Mucosa of gallbladder (tissue), 1 donor: ENCODE data around the gene ZDHHC1. TPM values are rescaled to one million over a fixed set of nuclear protein-coding genes. Genes with fewer than 3 reads are reported as not detected.
A peak's percentile ranks its signal among the peaks of the same experiment; 100 is the strongest.

Experiments used
- DNase-seq: peaks from one replicate; pipeline ENCODE4 v3.0.0-alpha.2; 2020; ENCODE audit warnings: low spot score
- total RNA-seq: library from RNA; stranded (reverse); gene quantifications from one replicate; pipeline ENCODE4 v1.2.1, GENCODE V29; 2021
- donor health status: DM: no; HTN: no; CAD: no.

Gene ZDHHC1
- total RNA-seq, 1 donor from 2014 or later = 23.2 TPM

DNA sequence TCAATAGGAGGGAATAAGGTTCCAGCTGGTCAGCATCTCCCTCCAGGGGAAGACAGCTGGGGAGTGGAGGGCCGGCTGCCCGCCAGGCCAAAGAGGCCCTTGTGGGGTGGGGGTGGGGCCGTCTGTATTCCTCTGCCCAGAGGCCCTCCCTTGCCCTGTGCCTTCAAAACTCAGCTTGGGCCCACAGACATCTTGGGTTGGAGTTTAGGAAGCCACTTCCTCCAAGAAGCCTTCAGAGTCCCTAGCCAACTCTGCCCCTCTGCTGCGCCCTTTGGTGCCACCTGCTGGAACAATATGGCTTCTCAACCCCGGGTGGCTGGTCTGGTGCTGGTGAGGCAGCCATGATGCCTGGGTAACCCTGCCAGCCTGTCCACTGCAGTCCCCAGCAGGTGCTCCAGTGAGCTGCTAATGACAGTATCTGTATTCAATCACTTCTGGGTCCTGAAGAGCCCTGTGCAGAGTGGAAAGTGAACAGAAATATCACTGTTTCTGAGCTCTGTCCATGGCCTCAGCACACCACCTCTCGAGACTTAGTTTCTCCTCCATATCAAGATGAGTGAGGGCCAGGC lies 31.3 kb upstream of the ZDHHC1 start:
- DNase-seq = no peak

DNA sequence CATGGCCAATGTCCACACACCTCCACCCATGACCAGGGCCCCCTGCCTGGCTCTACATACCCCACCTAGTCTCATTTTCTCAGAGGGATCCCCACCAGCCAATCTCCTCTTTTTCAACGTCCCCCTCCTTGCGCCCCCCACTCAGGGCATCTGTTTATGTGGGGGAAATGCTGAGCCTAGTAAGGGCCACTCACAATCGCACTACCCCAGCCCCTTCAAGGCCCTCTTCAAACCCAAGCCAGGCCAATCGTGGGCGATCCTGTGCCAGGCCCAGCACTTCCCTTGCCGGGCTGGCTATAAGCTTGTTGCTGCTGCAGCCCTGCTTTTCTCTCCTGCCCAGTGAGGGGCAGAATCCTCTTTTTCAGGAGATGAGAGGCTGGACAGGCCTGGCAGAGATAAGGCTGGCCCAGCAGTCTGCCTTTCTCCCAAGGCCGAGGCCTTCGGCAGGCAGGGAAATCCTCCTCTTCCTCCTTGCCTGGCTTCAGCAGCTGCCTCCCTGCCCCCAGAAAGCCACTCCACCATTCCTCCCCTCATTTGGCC lies 30.8 kb upstream of the ZDHHC1 start:
- no peak for DNase-seq

GRCh38 chr16:67445913-67446907 lies 29.9 kb upstream of the ZDHHC1 start:
- no peak for DNase-seq

DNA sequence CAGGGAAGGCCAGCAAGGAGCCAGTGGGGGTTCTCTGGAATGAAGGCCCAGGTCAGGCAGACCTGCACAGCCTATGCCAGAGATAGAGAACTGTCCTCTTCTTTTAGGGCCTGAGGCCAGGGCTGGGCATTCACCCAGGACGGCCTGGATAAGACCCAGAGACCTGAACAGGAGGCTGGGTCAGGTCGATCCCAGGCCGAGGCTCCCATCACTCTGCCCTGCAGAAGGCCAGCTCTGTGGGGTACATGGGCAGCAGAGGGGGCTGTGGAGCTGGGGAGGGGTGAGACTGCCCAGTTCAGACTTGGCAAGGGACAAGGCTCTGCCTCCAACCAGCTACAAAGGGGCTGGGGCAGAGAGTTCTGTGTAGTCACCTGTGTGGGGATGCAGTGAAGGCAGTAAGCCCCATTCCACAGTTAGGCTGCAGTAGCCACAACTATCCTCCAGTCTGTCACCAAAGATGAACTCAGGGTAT lies 29.2 kb upstream of the ZDHHC1 start:
- DNase-seq = no peak

DNA sequence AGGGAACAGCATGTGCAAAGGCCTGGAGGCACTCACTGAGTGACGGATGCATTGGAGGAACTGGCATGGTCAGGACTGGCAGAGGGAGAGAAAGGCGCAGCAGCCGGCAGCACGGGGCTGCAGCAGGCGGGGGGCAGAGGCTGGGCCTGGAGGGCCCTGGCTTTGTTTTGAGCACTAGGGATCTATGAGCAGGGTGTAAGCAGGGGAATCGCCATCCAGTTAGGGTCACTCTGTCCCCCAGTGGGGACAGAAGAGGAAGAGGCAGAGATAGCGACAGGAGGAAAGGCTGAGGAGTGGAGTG lies 28.8 kb upstream of the ZDHHC1 start:
- no peak for DNase-seq

DNA sequence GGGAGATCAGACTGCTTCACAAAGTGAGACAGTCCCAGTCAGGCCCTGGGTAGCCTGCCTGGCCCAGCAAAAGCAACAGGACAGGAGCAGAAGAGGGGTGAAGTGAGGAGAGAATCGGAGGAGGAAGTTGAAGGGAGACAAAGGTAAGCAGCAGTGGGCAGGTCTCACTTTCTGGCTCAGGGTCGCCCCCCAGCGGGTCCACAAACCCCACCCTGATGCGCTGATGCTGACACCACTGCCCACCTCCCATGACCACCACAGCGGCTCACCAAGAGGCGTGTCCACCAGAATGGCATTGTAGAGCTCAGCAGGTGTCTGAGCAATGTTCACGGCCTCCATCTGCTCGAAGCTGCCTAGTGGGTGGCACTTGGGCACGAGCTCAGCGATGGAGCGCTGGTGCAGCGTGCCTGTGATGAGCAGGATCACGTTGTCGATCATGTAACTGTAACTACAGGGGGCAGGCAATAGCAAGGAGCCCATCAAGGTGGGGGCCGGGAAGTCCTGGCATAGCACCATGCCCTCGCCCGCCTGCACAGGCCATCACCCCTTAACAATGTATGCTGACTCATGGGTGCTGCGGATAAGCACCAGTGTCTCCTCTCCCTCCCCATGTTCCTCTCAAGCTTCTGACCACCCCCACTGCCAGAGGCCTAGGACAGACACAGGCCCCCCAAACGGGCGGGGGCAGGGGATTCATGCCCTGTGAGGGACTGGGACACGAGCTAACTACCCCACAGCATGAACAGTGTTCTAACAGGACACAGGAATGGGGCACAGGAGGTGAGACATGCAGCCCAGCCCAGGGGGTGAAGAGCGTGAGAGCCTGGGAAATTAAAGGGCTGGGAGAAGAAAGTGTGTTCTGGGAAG lies 28.2 kb upstream of the ZDHHC1 start:
- no peak for DNase-seq

DNA sequence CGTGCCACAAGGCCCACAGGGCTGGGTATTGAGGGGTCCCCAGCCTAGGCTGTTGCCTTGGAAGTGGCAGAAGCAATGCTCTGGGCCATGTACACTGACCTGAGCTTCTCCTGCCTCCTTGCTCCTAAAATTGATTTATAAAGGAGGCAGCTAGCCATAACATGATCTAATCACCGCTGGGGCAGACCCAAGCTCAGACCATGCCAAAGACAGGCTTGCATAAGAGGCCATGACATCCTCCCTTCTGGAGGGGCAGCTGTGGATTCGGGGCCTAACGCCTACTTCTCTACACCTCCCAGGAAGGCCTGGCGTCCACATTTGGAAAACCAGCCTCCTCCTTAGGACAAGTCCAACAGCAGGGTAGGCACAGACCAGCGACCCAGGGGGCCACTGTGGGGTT lies 27.0 kb upstream of the ZDHHC1 start:
- no peak for DNase-seq

GRCh38 chr16:67442581-67443255 lies 26.4 kb upstream of the ZDHHC1 start:
- no peak for DNase-seq

GRCh38 chr16:67441907-67442306 lies 25.6 kb upstream of the ZDHHC1 start:
- no peak for DNase-seq

DNA sequence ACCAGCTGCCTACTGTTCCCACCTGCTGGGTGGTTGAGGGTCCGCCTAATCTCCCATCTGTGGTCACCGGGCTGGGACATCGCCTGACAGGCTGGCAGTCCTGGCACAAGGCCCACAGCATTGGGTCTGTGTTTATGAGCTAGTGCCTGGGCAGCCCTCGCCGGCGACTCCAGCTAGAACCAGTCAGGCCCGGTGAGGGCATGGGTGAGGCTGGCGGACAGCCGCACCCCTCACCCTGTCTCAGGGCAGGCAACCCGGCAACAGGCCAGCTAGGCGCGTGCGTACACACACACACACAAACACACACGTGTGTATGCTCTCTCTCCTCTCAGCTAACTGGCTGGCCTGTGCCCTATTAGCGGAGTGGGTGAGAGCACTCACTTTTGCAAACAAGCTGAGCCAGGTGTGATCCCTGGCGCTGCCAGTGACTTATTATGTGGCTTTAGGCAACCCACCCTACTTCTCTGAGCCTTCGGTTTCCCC lies 25.0 kb upstream of the ZDHHC1 start:
- peak; percentile 93 for DNase-seq

DNA sequence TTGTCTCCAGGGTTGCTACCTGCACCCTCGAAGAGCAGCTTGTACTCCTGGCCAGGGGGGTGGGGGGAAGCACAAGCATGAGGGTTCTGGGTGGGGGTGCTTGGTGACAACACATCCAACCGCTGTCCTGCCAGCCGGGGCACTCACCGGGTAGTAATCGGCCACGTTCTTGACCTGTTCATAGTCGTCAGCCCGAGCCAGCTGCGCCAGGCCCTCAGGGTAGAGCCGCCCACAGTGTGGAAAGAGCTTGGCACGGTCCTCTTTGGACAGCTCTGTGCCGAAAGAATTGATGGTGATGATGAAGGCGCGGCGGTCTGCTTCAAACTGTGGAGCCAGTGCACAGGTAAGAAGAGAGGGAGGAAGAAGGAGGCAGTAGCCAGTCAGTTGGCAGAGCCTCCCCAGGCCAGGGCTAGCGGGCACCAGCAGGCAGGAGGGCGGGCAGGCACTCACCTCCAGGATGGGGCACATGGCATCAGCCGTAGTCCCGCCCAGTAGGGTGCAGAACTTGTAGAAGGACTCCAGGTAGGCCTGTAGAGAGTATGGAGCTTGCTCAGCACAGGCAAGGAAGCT lies 22.6 kb upstream of the ZDHHC1 start:
- no peak for DNase-seq

DNA sequence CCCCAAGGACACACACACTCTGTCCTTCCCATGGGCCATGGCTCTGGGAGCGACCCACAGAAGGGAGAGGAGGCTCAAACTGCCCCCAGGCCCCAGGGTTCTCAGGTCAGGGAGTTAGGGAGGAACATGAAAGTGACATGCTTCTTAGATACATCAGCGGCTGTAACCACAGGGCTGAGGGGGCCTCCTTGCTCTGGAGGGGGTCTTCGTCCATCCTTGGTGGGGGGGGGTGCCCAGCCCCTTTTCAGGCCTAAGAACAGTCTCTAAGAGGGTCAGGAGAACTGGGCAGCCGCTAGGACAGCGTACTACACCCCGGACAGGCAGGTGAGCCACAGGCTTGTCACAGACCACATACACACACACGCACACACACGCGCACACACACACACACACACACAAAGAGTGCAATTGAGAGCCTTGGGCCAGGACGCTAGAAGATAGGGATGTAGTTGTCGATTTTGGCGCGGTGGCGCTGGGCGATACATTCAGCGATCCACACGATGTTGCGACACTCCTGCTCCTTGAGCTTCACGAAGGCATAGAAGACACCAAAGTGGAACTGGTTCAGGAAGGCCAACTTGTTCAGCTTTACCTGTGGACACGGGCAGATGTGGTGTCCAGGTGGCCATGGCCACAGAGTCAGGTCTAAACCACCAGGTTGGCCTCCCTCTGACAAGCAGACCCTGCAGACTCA lies 22.0 kb upstream of the ZDHHC1 start:
- no peak for DNase-seq

DNA sequence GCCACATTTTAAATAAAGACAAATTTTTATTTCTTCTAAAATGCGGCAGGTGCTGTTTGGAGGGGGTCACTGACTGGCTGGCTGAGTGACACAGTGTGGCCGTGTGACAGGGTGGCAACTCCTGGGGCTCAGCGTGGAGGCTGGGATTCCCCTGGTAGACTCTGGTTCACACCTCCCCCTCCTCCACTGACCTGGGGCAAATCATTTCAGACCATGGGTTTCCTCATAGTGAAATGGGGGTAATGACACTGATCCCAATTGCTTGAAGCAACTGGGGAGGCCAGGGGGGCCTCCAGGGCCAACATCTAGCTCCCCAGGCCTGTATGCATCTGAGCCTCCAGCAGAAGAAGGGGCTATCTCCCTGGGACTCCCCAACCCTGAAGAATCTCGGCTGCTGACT lies 21.2 kb upstream of the ZDHHC1 start:
- no peak for DNase-seq

- DNase-seq = no peak
Measured at GRCh38 chr16:67436640-67437193, 20.4 kb upstream of the ZDHHC1 start.

DNA sequence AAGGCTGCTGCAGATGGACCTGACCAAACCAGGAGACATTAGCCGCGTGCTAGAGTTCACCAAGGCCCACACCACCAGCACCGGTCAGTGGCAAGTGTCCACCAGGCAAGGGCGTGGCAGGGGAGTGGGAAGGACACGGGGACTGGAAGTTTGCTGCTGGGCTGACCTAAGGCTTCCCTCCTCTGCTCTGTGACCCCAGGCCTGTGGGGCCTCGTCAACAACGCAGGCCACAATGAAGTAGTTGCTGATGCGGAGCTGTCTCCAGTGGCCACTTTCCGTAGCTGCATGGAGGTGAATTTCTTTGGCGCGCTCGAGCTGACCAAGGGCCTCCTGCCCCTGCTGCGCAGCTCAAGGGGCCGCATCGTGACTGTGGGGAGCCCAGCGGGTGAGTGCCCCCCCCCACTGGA lies 19.5 kb upstream of the ZDHHC1 start:
- no peak for DNase-seq

GRCh38 chr16:67433131-67433719 lies 16.9 kb upstream of the ZDHHC1 start:
- no peak for DNase-seq

- DNase-seq = no peak
Measured at GRCh38 chr16:67432506-67432890, 16.2 kb upstream of the ZDHHC1 start.

DNA sequence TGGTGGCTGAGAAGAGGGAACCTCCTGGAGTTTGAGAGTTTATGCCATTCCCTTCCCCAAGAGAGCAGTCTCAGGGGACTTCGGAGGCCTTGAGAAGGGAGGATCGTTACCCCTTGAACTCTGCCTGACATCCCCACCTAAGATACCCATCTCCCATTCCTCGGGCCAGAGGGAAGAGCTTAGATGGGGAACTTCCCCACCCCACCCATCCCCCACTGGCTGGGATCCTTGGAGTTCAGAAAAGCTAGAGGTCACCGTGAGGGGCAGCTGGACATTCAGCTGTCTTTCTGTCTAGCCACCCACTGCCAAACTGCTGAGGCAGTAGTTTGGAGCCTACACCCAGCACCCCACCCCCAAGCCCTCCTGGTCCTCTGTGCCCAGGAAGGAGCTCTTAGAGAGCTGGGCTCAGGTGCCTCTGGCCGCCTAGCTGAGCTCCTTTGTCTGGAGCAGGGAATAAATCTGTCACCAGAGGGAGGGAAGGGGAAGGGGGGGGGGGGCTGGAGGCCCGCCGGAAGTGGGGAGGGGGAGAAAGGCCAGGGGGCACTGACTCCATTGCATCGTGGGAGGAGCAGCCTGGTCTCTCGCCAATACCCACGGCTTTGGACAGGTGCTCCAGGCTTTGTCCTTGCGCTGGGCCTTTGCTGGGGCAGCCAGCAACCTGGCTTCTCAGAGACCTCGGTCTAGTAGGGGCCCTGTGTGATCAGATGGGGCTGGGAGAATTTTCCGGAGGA lies 15.7 kb upstream of the ZDHHC1 start:
- DNase-seq = no peak
